ENCODE results near the gene DYNC1LI1.

DYNC1LI1 gene

GRCh38 chr3:32551087-32551486 lies 19.6 kb downstream of the DYNC1LI1 start:
- H3K4me3 ChIP-seq (ENCODE audit: control insufficient read depth, low read depth, low read length), result no peak overlapping the region
- no peak for TF ChIP-seq CTCF (IDR thresholded peaks at IDR 0.05; ENCODE audit: control insufficient read depth, insufficient read depth, low read depth, low read length, missing control alignments)
- DNase-seq (ENCODE audit: low read depth), result no peak

- no peak for TF ChIP-seq CTCF (IDR thresholded peaks at IDR 0.05; ENCODE audit: control insufficient read depth, insufficient read depth, low read depth, low read length, missing control alignments)
- no peak for DNase-seq (ENCODE audit: low read depth)
- no peak overlapping the region for H3K4me3 ChIP-seq (ENCODE audit: control insufficient read depth, low read depth, low read length)
Measured at GRCh38 chr3:32545305-32545704, 25.4 kb downstream of the DYNC1LI1 start.

GRCh38 chr3:32544894-32545293 lies 25.8 kb downstream of the DYNC1LI1 start:
- TF ChIP-seq CTCF (IDR thresholded peaks at IDR 0.05; ENCODE audit: control insufficient read depth, insufficient read depth, low read depth, low read length, missing control alignments), result no peak
- no peak for DNase-seq (ENCODE audit: low read depth)
- no peak overlapping the region for H3K4me3 ChIP-seq (ENCODE audit: control insufficient read depth, low read depth, low read length)

GRCh38 chr3:32542807-32543206 lies 27.9 kb downstream of the DYNC1LI1 start:
- no peak for TF ChIP-seq CTCF (IDR thresholded peaks at IDR 0.05; ENCODE audit: control insufficient read depth, insufficient read depth, low read depth, low read length, missing control alignments)
- H3K4me3 ChIP-seq (ENCODE audit: control insufficient read depth, low read depth, low read length), result no peak overlapping the region
- DNase-seq (ENCODE audit: low read depth), result no peak

- no peak overlapping the region for H3K4me3 ChIP-seq (ENCODE audit: control insufficient read depth, low read depth, low read length)
- no peak for TF ChIP-seq CTCF (IDR thresholded peaks at IDR 0.05; ENCODE audit: control insufficient read depth, insufficient read depth, low read depth, low read length, missing control alignments)
- no peak for DNase-seq (ENCODE audit: low read depth)
Measured at GRCh38 chr3:32540899-32541298, 29.8 kb downstream of the DYNC1LI1 start.

- no peak for DNase-seq (ENCODE audit: low read depth)
- no peak overlapping the region for H3K4me3 ChIP-seq (ENCODE audit: control insufficient read depth, low read depth, low read length)
- no peak for TF ChIP-seq CTCF (IDR thresholded peaks at IDR 0.05; ENCODE audit: control insufficient read depth, insufficient read depth, low read depth, low read length, missing control alignments)
Measured at GRCh38 chr3:32532434-32532833, 38.2 kb downstream of the DYNC1LI1 start.

All from AG09309 (cell line).